ENCODE data around the gene TNFRSF14. TPM values are rescaled to one million over a fixed set of nuclear protein-coding genes. Genes with fewer than 3 reads are reported as not detected.

The TNFRSF14 gene
- total and polyA plus RNA-seq, 9 of the 15 experiments (the other 6 are each of a cell fraction or from before 2014, with no cell fraction given) = 0.11 to 2.3 (median 0.68) TPM; not detected in 2

GRCh38 chr1:2544093-2544874 lies 11.9 kb upstream of the TNFRSF14 start (continued):
- no peak for TF ChIP-seq SMC3 (conservative IDR thresholded peaks at IDR 0.05; ENCODE audit: insufficient read depth, low read depth, low read length)
- no peak for TF ChIP-seq HNRNPL (IDR thresholded peaks at IDR 0.05; ENCODE audit: low read depth, low read length)
- TF ChIP-seq BMI1 (IDR thresholded peaks at IDR 0.05; ENCODE audit: low read length) = no peak
- TF ChIP-seq KDM4B (IDR thresholded peaks at IDR 0.05; ENCODE audit: borderline replicate concordance in 2 of 2, low read depth in 1 of 2) = no peak; a peak in 1 of 4 replicates
- TF ChIP-seq ZNF518B (CRISPR knock-in tag; IDR thresholded peaks at IDR 0.05) = no peak
- no peak for TF ChIP-seq ZNF77 (CRISPR knock-in tag; IDR thresholded peaks at IDR 0.05)
- no peak for TF ChIP-seq ZNF707 (CRISPR knock-in tag; conservative IDR thresholded peaks at IDR 0.05)
- TF ChIP-seq ZBTB5 (IDR thresholded peaks at IDR 0.05) = no peak
- no peak for TF ChIP-seq NR2C2 (CRISPR knock-in tag; IDR thresholded peaks at IDR 0.05)
- TF ChIP-seq NR2C2 (tag; IDR thresholded peaks at IDR 0.05) = no peak
- no peak for TF ChIP-seq HDAC6 (IDR thresholded peaks at IDR 0.05; ENCODE audit: low read depth, low read length)
- TF ChIP-seq ZNF174 (CRISPR knock-in tag; IDR thresholded peaks at IDR 0.05) = no peak
- TF ChIP-seq SMARCC2 (IDR thresholded peaks at IDR 0.05; ENCODE audit: low read depth) = no peak
- no peak for TF ChIP-seq RNF219 (CRISPR knock-in tag; IDR thresholded peaks at IDR 0.05)
- no peak for TF ChIP-seq CEBPB (tag; IDR thresholded peaks at IDR 0.05)
- TF ChIP-seq GTF2E2 (tag; IDR thresholded peaks at IDR 0.05) = no peak
- no peak for TF ChIP-seq MCM3 (IDR thresholded peaks at IDR 0.05)
- no peak for TF ChIP-seq CLOCK (CRISPR knock-in tag; IDR thresholded peaks at IDR 0.05; ENCODE audit: borderline replicate concordance)
